ENCODE results near the gene OSBPL8. TPM values are rescaled to one million over a fixed set of nuclear protein-coding genes. Genes with fewer than 3 reads are reported as not detected.
"Not testable (repeated sequence)": the region's sequence is repeated elsewhere in the genome, so short reads cannot be mapped to it uniquely, and the experiment has no call there.

OSBPL8 gene
- total RNA-seq, 1 donor from 2014 or later: 62.6 TPM

DNA sequence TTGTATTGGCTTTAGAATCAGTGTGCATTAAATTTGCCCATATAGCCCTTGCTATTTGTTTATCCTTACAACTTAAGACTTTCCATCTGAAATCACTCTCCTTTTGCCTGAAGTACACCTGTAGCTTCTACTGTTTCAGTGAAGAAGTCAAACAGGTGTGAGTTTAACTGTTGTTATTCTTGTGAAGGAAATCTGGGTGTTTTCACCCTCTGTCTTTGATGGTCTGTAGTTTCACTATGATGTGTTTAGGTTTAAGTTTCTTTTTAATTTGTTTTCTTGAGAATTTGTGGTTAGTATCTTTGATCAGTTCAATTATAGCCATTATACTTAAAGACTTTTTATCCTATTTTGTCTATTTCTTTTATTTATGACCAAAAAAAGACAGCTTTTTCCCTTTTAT is 142.5 kb downstream of the OSBPL8 start:
- ATAC-seq: no peak

GRCh38 chr12:76413121-76413520 is 146.4 kb downstream of the OSBPL8 start:
- ATAC-seq: peak; percentile 58

GRCh38 chr12:76410781-76411180 is 148.8 kb downstream of the OSBPL8 start:
- no peak for ATAC-seq

DNA sequence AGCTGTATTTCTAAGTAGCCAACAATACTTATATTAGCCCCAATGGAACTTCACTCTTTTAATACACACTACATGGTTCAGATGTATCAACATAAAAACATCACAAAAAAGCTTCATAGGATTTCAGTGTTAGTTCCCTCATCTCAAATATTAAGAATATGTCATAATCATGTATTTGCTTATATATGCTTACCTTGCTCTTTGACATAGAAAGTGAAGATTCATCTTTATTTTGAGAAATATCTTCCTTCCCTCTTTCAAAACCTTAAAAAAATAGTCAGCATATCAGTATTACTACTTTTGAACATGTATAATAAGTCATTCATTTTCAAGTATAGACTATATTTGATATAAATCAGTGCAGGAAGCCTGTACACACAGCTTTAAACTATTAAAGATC is 149.2 kb downstream of the OSBPL8 start:
- ATAC-seq: no peak

GRCh38 chr12:76409074-76409473 is 150.5 kb downstream of the OSBPL8 start:
- no peak for ATAC-seq

- ATAC-seq: no peak
These were observed 151.9 kb downstream of the OSBPL8 start for GRCh38 chr12:76407710-76408109.

DNA sequence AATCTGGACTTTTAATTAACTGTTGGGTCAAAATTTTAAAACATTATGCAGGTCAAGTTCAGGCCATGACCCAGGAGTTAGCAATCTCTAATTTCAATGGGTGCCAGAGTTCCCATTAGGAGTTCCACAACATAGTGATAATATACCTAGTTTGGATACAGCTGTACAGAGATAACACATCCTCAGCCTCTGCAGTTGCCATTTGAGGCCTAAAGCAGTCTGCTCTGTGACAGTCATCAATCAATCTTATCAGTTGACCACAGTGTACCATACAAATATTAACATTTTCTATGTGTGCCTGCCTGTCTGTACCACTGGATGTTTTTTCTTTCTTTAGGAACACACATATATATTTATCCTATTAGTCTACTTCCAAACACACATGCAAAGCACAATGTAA is 157.3 kb downstream of the OSBPL8 start:
- ATAC-seq: no peak

- no peak for ATAC-seq
These were observed 159.4 kb downstream of the OSBPL8 start for GRCh38 chr12:76400136-76400535.

GRCh38 chr12:76399040-76399439 is 160.5 kb downstream of the OSBPL8 start:
- ATAC-seq: no peak

- no peak for ATAC-seq
These were observed 161.5 kb downstream of the OSBPL8 start for GRCh38 chr12:76398106-76398505.

DNA sequence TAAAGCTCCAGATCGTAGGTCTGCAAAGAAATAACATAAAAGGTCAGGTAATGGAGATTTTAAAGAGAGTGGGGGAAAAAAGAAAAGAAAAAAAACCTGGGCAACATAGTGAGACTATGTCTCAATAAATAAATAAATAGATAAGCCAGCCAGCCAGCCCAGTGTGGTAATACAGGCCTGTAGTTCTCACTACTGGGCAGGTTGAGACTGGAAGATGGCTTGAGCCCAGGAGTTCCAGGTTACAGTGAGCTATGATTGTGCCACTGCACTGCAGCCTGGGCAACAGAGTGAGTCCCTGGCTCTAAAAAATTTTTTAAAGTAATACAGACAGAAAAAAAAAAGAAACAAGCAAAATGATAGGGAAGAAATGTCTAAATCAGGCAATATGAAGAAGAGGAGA is 168.1 kb downstream of the OSBPL8 start:
- ATAC-seq: peak; percentile 97

DNA sequence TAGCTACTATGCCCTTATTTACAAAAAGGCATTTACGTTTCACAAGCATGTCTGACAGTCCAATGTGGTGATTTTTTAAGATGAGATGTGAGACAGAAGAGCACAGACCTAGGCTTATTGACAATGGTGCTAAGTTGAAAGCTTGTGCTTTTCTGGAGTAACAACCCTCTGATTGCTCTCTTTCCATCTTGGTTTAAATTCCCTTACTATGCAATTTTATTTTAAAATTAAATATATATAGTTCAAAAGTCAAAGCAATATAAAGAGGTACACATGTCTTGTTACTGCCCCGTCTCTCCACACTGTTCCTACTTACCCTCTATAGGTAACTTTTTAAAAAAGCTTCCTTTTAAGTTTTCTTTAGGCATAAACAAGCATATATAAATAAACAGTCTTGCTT is 172.0 kb downstream of the OSBPL8 start:
- no peak for ATAC-seq

DNA sequence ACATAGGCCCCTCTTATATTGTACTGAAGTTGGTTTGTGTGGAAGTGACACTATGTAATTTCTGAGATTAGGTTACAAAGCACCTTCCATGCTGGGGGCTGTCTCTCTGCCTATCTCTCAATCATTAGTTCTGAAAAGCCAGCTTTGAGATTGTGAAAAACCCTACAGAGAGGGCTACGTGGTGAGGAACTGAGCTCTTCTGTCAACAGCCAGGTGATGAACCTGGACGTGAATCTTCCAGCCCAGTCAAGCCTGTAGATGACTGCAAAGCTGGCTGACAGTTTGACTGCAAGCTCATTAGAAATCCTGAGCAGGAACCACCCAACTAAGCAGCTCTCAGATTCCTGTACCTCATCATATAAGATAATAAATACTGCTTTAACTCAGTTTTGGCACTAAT is 175.0 kb downstream of the OSBPL8 start:
- ATAC-seq: no peak

- no peak for ATAC-seq
These were observed 175.6 kb downstream of the OSBPL8 start for GRCh38 chr12:76383988-76384387.

GRCh38 chr12:76379261-76379660 is 180.3 kb downstream of the OSBPL8 start:
- no peak for ATAC-seq

DNA sequence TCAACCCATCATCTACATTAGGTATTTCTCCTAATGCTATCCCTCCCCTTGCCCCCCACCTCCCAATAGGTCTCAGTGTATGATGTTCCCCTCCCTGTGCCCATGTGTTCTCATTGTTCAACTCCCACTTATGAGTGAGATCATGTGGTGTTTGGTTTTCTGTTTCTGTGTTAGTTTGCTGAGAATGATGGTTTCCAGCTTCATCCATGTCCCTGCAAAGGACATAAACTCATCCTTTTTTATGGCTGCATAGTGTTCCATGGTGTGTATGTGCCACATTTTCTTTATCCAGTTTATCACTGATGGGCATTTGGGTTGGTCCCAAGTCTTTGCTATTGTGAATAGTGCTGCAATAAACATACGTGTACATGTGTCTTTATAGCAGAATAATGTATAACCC is 182.7 kb downstream of the OSBPL8 start:
- ATAC-seq: not testable (repeated sequence)

- no peak for ATAC-seq
These were observed 183.6 kb downstream of the OSBPL8 start for GRCh38 chr12:76375939-76376338.

DNA sequence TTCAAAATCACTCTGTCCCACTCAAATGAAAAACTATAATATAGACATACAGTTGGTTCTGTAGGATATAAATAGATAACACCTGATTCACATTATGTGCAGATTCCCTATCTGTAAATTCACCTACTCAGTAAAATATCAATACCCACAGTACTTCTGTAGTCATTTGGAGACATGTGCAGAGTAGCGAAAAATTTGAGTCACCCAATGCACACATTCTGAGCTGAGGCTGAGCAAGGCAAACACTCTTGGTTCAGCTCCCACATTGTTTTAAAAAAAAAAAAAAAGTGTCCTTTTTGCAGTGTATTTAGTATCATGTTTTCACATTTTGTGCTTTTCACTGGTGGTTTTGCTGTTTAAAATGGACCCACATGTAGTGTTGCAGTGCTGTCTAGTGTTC is 184.1 kb downstream of the OSBPL8 start:
- ATAC-seq: no peak

DNA sequence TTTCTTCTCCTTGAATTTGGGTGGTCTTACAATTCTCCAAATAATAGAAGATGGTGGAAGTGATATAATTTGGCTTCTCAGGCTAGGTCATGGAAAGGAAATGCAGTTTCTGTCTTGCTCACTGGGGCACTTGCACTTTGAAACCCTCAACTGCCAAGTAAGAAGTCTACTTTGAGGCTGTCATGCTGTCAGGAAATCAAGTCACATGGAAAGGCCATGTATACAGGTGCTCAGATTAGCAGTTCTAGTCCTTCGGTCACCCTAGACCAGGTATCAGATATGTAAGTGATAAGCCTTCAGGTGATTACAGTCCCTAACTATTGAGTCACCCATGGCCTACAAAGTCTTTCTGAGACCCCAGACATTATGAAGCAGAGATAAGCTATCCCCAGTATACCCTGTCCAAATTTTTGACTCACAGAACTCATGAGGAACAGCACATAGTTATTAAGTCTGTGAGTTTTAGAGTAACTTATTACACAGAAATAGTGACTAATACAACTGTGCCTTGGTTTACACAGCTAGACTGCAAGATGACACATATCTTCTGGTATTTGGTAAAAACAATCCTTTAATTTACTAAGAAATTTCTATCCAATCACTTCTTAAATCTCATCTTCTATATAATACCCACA is 185.1 kb downstream of the OSBPL8 start:
- ATAC-seq: no peak

DNA sequence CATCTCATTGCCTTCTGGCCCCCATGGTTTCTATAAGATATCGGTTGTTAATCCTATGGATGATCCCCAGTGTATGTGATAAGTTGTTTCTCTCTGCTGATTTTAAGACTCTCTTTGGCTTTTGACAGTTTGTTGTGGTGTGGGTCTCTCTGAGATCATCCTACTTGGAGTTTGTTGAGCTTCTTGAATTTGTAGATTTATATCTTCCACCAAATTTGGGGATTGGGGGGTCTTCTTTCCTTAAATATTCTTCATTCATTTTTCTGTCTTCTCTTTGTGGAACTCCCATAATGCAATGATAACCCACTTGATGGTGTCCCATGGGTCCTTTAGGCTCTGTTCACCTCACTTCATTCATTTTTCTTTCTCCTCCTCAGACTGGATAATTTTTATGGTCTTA is 191.3 kb downstream of the OSBPL8 start:
- no peak for ATAC-seq

GRCh38 chr12:76366163-76366562 is 193.4 kb downstream of the OSBPL8 start:
- ATAC-seq: no peak

DNA sequence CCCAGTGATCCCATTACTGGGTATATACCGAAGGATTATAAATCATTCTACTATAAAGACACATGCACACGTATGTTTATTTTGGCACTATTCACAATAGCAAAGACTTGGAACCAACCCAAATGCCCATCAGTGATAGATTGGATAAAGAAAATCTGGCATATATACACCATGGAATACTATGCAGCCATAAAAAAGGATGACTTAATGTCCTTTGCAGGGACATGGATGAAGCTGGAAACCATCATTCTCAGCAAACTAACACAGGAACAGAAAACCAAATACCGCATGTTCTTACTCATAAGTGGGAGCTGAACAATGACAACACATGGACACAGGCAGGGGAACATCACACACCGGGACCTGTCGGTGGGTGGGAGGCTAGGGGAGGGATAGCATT is 195.4 kb downstream of the OSBPL8 start:
- ATAC-seq: not testable (repeated sequence)

GRCh38 chr12:76360316-76360715 is 199.3 kb downstream of the OSBPL8 start:
- ATAC-seq: no peak

DNA sequence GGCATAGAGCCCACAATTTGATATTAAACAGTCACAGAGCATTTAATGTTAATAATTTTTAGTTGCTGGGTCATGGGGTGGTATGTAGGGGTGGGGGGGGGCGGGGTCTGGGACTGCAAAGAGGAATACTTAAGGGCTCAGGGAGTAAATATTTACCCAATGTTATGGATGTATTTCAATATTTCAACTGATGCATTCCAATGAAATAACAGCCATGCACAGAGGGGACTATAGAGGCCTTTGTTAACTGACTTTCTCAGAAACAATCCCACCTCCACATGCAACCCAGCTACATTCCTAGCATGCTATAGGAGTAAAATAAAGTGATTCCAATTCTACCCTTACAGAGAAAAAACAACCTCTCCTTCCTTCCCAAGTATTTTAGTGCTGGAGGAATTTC is 203.5 kb downstream of the OSBPL8 start:
- ATAC-seq: no peak
